Adipose tissue (tissue), 3 donors: Measurements from ENCODE around the gene CDKAL1. TPM values are rescaled to one million over a fixed set of nuclear protein-coding genes. Genes with fewer than 3 reads are reported as not detected.

ENCODE experiments used
- H3K27ac ChIP-seq: one replicate; pipeline ENCODE4 v1.5.1; 2013; ENCODE audit warnings: low read depth, low read length
- WGBS, 3 donors: extraction: QIAGEN DNeasy Blood & Tissue Kit; methylation state at CpG; one replicate each; pipeline ENCODE4 v1.1.7; 2013; 5-methylcytosine and 5-hydroxymethylcytosine counted together
- polyA plus RNA-seq, 3 donors: library from polyadenylated mRNA; stranded (reverse); fragments of 200-250 nt; gene quantifications; one replicate each; pipeline ENCODE4 v1.2.3, GENCODE V29; 2013
- donor health status: healthy with polysubstance abuse.
- donor health status: Bipolar disorder and iron deficiency.
- donor health status: healthy.

Gene CDKAL1
- polyA plus RNA-seq, 3 donors, result 2.9 to 6.0 (median 3.6) TPM

DNA sequence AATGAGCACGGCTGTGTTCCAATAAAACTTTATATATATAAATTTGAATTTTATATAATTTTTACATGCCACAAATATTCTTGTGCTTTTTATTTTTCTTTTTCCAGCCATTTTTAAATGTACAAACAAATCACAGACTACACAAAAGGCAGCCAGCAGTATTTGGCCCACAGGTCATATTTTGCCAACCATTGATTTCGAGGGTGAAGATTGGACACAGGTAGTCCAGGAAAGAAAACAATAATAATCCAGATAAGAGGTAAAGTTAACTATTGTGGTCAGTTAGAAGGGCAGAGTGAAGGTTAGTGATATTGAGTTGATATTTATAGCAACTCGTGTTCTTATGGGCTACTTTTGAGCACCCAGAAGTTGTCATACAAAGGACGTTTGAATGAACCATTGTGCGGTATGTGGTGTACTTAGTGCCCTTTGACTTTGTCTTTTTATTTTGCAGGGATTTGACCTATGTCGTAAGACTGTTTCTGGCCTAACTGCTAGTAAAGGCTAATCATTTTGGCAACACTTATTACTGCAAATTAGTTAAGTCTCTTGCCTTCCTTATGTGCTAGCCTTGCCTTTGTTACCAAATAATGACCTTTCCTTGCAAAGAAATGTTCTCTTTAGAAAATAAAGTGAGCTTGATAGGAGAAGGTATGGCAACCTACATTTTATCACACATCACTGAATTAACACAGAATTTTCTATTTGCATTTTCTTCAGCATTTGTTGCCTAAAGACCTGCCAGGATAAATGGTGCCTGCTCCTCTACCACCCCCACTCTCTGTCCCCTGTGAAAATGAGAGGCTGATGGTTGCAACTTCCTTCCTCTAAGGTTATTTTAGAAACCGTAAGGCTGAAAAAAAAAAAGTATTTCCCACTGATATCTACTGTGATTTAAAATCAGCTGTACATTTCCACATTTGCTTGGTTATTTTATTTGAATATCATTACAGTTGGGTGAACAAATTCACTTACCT, 565.4 kb downstream of the CDKAL1 start:
- WGBS, 3 donors, result 75 to 80% (median 80%) methylated on average over 7 of the region's 7 CpGs
- H3K27ac ChIP-seq, result no peak overlapping the region

- WGBS, 3 donors, result 78 to 95% (median 88%) methylated on average over 4 of the region's 4 CpGs
- no peak overlapping the region for H3K27ac ChIP-seq
Observed at GRCh38 chr6:21100991-21101390, 566.7 kb downstream of the CDKAL1 start.

- WGBS, 3 donors, result 84 to 90% (median 89%) methylated on average over 1 of the region's 1 CpG
- no peak overlapping the region for H3K27ac ChIP-seq
Observed at GRCh38 chr6:21101694-21102093, 567.4 kb downstream of the CDKAL1 start.

DNA sequence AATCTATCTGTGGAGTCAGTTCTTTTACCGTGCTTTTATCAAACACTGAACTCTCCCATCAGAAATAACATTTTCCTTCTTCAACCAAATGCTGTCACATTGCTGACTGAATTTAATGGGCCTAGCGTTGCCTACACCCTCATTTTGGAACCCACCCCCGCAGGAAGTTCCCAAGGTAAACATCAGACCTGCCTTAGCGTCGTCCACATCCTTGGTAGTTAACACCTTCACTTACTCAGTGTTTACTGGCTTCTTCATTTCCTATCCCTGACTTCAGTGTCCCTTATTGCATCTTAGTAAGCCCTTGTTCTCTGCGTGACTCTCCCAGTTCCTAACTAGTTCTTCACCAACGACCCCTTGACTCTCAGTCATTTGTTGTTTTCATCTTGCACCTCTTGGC, 567.9 kb downstream of the CDKAL1 start:
- 74 to 93% (median 84%) methylated on average over 7 of the region's 7 CpGs for WGBS, 3 donors
- H3K27ac ChIP-seq, result no peak overlapping the region

DNA sequence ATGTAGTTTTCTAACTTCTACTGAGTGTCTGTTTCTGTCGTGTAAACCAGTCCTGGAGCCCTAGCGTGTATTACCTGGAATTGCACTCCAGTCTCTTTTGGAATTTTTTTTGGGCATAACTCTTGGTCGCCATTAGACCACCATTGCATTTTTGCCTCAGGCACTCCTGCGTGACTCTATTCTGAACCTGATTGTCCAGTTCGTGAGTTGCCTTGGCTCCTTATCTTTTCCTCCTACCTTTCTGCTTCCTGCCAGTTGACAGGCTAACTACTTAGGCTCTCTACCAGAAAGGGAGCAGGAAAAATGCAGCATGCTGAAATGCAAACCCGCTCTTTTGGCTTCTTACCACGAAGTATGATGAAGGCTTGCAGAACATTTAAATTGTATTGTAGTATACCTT, 568.4 kb downstream of the CDKAL1 start:
- 69 to 91% (median 90%) methylated on average over 7 of the region's 7 CpGs for WGBS, 3 donors
- no peak overlapping the region for H3K27ac ChIP-seq

DNA sequence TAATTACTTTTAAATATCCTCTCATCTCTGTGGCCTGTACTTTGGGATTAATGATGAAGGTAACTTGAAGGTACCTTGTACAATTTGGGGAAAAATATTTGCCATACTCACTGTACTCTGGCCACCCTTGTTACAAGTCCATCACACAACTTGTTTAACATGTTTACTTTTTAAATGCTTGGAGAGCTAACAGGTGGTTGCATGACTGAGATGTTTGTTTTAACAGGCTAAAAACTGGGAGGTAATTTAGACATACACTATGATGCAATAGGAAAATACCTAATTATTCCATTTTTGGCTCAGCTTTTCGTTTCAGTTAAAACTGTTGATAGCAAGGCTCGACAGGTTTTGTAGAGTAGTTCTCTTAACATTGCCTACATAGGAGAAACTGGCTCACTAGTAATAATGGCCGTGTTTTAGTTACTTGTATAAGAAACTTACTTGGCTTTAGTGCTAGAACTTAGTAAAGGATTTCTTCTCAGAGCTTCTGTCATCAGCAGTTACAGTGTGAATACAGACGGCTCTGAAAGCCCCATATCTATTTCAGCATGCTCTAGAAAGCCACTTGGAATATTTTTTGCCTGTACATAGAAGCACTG, 569.5 kb downstream of the CDKAL1 start:
- 36 to 72% (median 72%) methylated on average over 4 of the region's 4 CpGs for WGBS, 3 donors

DNA sequence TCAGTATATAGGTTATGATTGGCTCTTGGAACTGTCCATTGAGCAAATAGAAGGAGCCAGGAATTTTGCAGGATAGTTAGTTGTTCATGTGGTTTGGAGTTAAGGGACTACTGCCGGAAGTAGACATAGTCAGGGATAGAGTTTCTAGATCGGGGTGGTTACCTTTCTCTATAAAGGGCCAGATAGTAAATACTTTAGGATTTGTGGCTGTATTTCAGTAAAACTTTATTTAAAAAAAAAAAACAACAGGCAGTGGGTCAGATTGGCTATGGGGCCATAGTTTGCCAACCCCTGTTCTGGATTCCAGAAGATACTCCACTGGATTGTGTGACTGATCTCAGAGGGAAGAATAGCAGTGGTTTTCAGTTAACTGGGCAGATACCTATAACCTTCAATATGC, 570.0 kb downstream of the CDKAL1 start:
- no peak overlapping the region for H3K27ac ChIP-seq
- WGBS, 3 donors, result 93 to 100% (median 95%) methylated on average over 2 of the region's 2 CpGs

More for the DNA sequence above, 569.5 kb downstream of the CDKAL1 start:
- H3K27ac ChIP-seq, result no peak overlapping the region

DNA sequence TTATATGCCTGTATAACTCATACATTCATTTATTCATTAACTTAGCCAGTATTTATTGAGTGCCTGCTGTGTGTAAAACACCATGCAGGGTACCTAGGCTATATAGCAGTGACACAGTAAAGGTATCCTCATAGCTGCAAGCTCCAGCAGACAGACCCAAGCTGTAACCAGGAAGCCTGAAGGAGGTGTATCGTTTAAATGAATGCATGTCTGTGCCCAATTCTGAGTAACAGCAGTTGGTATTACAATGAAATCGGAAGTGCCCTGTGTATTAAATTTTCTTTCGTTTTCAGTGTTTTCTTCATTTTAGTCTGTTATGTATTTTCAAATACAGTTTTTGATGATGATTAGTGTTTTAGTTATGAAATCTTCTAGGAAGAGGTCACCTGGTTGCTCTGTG, 573.5 kb downstream of the CDKAL1 start:
- 97 to 98% (median 97%) methylated on average over 3 of the region's 3 CpGs for WGBS, 3 donors
- H3K27ac ChIP-seq, result no peak overlapping the region

- WGBS, 3 donors, result 34 to 70% (median 40%) methylated on average over 5 of the region's 5 CpGs
- no peak overlapping the region for H3K27ac ChIP-seq
Observed at GRCh38 chr6:21109391-21110178, 575.3 kb downstream of the CDKAL1 start.

DNA sequence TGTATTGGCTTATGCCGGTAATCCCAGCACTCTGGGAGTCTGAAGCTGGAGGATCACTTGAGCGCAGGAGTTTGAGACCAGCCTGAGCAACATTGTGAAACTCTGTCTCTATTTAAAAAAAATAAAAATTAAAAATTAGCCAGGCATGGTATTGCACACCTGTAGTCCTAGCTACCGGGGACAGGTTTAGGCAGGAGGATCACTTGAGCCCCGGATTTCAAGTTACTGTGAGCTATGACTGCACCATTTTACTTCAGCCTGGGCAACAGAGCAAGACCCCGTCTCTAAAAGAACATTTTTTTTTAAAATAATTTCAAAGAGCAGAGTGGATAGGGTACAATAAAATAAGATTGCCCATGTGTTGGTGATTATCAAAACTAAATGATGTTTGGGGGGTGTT, 576.4 kb downstream of the CDKAL1 start:
- WGBS, 3 donors, result 97 to 98% (median 97%) methylated on average over 5 of the region's 5 CpGs
- no peak overlapping the region for H3K27ac ChIP-seq

DNA sequence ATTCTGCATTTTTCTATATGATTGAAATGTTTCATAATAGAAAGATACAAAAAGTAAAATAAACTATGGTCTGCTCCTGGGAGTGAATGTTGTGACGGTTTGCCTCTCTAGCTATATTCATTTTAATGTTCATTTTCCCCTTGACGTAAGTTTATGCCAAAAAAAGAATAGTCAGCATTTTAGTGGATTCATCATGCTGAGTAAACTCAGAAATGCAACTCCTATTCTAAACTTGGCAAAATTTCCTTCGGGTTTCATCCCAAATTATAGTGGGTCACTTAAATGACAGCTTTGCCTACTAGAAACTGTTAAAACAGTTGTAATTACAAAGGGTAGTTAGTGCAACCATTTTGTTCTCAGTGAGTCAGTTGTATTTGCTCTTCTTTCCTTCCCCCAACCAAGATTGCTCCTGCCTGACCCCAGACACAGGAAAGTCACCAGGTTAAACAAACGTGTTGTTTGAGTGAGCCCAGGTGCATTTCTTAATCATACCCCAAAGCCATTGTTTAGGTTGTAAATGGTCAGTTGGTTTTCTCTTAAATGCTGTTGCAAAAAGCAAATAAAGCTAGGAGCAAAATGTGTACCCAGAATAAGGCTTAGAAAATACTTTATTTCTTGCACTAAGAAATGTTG, 577.0 kb downstream of the CDKAL1 start:
- 61 to 69% (median 61%) methylated on average over 4 of the region's 4 CpGs for WGBS, 3 donors
- no peak overlapping the region for H3K27ac ChIP-seq

DNA sequence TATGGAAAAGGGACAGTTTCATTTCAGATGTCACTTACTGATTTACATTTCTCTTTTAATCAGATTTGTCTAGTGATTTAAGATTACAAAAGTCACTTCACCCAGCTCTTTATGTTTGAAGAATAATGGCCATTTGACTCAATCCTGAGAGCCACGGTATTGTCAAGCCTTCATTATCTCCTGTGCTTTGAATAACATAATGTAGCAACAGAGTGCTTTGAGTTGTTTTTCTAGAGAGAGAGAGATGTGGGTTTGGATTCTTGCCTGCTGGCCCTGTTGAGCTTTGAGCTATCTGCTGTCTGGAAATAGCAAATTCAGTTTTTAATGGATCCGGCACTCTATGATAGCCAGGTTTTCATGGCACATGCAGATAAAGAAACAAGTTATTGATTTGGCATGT, 580.9 kb downstream of the CDKAL1 start:
- no peak overlapping the region for H3K27ac ChIP-seq
- WGBS, 3 donors, result 16 to 53% (median 52%) methylated on average over 2 of the region's 2 CpGs

DNA sequence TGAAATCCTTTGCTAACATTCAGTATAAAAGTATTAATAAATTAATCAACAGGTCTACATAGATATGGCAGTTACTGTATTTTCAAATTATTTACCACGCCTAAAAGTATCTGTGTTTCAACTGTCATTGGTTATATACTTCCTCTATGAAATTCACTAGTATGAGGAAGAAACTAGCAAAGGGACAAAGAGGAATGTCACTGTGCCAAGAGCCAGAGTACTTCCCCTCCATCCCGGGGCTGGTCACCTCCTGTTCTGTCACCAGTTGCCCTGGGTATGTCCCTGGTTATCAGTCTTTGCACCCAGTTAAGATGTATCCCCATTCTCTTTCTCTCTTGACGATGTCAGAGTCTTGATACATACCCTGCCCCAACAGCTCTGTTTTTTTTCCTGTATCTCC, 582.5 kb downstream of the CDKAL1 start:
- WGBS, 3 donors, result 70 to 94% (median 74%) methylated on average over 3 of the region's 3 CpGs
- H3K27ac ChIP-seq, result no peak overlapping the region

DNA sequence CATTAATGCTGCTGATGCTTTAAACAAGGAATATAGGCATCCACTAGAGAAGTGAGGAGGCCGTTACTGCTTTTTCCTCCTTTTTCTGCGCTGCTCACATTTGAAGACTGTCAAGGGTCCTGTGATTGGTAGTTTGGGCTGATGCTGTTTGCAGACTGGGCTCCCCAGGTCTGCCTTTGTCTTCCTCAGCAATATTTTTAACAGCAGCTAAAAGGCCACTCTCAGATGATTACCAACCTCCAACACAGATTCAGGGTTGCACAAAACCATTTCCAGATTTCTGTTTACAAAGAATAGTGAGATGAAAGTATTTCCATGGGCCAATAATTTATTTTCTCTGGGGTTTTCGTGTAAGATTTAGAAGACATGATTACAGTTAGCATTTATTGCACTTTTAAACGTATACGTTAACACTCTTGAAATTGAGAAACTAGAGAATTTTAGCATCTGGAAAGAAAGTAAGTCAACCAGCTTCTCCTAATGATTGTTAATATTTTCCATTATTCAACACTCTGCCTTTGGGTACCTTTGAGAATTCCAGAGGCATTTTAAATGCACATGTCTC, 584.0 kb downstream of the CDKAL1 start:
- H3K27ac ChIP-seq, result no peak overlapping the region
- 88 to 99% (median 95%) methylated on average over 5 of the region's 5 CpGs for WGBS, 3 donors

GRCh38 chr6:21121636-21122136, 587.4 kb downstream of the CDKAL1 start:
- 79 to 95% (median 86%) methylated on average over 3 of the region's 3 CpGs for WGBS, 3 donors
- H3K27ac ChIP-seq, result no peak overlapping the region

GRCh38 chr6:21123507-21124436, 589.5 kb downstream of the CDKAL1 start:
- H3K27ac ChIP-seq, result no peak overlapping the region
- 82 to 89% (median 89%) methylated on average over 4 of the region's 4 CpGs for WGBS, 3 donors

DNA sequence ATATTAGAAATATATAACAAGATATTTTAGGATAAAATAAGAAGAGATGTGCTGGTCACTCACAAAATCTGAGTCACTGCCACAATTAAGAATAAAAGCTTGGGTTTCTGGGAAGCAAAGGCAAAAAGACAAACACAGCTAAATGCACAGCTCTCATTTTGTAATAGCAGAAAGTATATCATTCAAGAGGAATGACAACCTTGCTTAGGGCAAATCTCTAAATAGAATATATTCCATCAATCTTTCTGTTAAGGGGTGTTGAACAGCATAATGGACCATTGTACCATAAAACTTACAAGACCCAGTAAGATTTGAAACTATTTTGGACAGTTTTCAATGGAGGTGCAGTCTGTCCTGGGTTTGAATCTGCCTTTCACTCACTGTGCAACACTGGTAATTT, 594.3 kb downstream of the CDKAL1 start:
- H3K27ac ChIP-seq, result no peak overlapping the region
